Activated CD8-positive, alpha-beta memory T cell treated with anti-CD3 and anti-CD28 coated beads, Interleukin-2, amount 50 U/mL, for 4 hours (primary cell): ENCODE data around the gene BTK.

Experiments used
- DNase-seq: peaks from one replicate; pipeline ENCODE4 v3.0.0-alpha.2; 2020

Gene BTK

GRCh38 chrX:101385795-101386541 is at the start of gene BTK:
BTK (minus strand) TSS chrX:101386191; CDS start chrX:101375284, 10,907 bp downstream.
- DNase-seq = no peak

- DNase-seq = no peak
These were observed 44.6 kb upstream of the BTK start for GRCh38 chrX:101430457-101431078.

GRCh38 chrX:101429934-101430333 is 43.9 kb upstream of the BTK start:
- no peak for DNase-seq

- DNase-seq = no peak
These were observed 42.0 kb upstream of the BTK start for GRCh38 chrX:101427954-101428353.

- DNase-seq = no peak
These were observed 33.5 kb upstream of the BTK start for GRCh38 chrX:101419489-101419888.

GRCh38 chrX:101417981-101418841 is 32.2 kb upstream of the BTK start:
- DNase-seq = peak; percentile 18

- DNase-seq = no peak
These were observed 31.2 kb upstream of the BTK start for GRCh38 chrX:101417190-101417589.

- no peak for DNase-seq
These were observed 30.7 kb upstream of the BTK start for GRCh38 chrX:101416691-101417090.

- peak; percentile 21 for DNase-seq
These were observed 29.5 kb upstream of the BTK start for GRCh38 chrX:101415180-101416145.

GRCh38 chrX:101411984-101412383 is 26.0 kb upstream of the BTK start:
- no peak for DNase-seq

GRCh38 chrX:101410461-101410860 is 24.5 kb upstream of the BTK start:
- DNase-seq = no peak

- no peak for DNase-seq
These were observed 23.1 kb upstream of the BTK start for GRCh38 chrX:101409043-101409442.

- no peak for DNase-seq
These were observed 22.5 kb upstream of the BTK start for GRCh38 chrX:101408532-101408841.

GRCh38 chrX:101407748-101408531 is 21.9 kb upstream of the BTK start, which contains the start of the genes GLA and HNRNPH2:
GLA (minus strand) TSS chrX:101407925; CDS start chrX:101407903, 22 bp downstream.
HNRNPH2 (plus strand) TSS chrX:101408222; CDS start chrX:101411989, 3,767 bp downstream.
- DNase-seq = peak; percentile 83

- no peak for DNase-seq
These were observed 21.3 kb upstream of the BTK start for GRCh38 chrX:101407167-101407747.

GRCh38 chrX:101399825-101400224 is 13.8 kb upstream of the BTK start:
- DNase-seq = no peak

GRCh38 chrX:101398694-101399093 is 12.7 kb upstream of the BTK start:
- no peak for DNase-seq

- DNase-seq = no peak
These were observed 11.8 kb upstream of the BTK start for GRCh38 chrX:101397779-101398178.

GRCh38 chrX:101395789-101396188 is 9.8 kb upstream of the BTK start:
- DNase-seq = no peak

- DNase-seq = no peak
These were observed 8.4 kb upstream of the BTK start for GRCh38 chrX:101394372-101394771.
